GM19452 (cell line): ENCODE measurements around the gene ZNF511.

Experiments used
- ATAC-seq: cut with Tn5 transposase; IDR thresholded peaks from one replicate; pipeline ENCODE4 v1.9.1; 2021; ENCODE audit not compliant: unreplicated experiment

ZNF511 gene

DNA sequence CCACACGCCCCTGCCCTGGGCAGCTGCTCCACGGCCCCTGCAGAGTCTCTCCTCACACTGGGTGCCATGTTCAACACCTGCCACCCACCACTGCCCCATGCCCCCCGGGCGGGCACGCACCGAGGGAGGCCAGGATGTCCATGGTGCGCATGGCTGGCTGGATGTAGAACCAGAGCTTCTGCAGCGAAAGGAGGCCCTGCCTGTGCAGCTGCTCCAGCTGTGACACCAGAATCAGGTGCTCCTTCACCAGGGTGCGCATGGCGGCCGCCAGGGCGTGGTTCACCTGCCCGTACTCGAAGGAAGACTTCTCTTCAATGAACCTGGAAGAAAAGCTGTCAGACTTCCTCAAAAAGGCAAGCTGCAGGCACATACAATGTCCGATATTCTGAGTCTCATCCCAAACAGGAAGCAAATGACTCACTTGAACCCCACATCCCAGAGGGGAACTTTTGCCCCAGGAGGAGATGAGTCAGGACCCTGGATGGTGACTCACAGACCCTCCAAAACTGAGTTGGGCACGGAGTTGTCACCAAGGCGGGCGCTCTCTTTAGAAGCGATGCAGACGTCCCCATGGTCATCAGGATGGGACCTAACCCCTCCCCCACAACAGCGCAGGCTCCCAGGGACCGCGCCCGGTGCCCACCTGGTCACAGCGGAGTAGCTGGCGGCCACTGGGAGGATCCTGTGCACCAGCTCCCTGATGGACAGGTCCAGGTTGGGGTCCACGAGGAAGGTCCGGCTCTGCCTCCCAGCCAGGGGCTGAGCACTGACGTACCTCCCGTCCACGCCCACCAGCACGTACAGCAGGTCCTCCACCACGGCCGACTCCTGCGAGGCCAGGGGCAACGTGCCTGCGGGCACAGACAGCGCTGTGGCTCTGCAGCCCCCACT lies 15.6 kb upstream of the ZNF511 start:
- no peak for ATAC-seq

- no peak for ATAC-seq
Measured at GRCh38 chr10:133293810-133294119, 14.9 kb upstream of the ZNF511 start.

DNA sequence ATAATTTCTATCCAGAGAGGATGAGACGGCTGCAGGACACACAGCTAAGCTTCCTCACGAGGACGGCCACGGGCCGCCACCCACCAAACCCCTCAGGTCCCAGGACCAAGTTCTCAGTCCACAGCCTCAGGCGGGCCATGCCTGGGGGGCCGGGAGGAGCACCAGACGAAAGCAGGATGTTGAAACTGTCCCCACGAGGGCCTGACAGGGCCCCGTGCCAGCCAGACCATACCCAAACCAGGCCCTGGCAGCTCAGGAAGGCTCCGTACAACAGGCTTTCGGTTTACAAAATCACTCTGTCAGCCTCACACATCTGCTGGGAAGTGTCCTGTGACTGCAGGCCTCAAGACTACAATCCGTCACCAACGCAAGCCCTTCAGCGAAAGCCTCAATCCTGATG lies 14.5 kb upstream of the ZNF511 start:
- ATAC-seq = no peak

- no peak for ATAC-seq
Measured at GRCh38 chr10:133295426-133296320, 13.0 kb upstream of the ZNF511 start.

GRCh38 chr10:133297504-133297903 lies 11.2 kb upstream of the ZNF511 start:
- ATAC-seq = no peak

DNA sequence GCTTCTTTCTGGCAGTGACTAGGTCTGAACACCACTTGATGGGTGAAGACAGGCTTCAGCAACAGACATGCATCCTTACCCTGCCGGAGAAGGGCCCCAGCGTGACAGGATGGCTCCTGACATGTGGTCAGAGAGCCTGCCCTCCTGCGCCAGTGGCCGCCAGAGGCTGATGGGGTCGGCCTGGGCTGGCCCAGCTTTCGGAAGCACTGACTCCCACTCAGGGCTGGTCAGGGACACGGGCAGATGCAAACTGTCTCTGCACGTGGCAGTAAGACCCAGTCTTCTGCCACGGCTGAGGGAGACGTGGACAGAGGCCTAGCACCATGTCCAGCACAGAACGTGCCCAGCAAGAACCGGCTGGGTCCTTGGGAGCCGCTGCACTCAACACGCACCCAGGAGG lies 10.2 kb upstream of the ZNF511 start:
- no peak for ATAC-seq

- ATAC-seq = no peak
Measured at GRCh38 chr10:133299224-133299623, 9.5 kb upstream of the ZNF511 start.

DNA sequence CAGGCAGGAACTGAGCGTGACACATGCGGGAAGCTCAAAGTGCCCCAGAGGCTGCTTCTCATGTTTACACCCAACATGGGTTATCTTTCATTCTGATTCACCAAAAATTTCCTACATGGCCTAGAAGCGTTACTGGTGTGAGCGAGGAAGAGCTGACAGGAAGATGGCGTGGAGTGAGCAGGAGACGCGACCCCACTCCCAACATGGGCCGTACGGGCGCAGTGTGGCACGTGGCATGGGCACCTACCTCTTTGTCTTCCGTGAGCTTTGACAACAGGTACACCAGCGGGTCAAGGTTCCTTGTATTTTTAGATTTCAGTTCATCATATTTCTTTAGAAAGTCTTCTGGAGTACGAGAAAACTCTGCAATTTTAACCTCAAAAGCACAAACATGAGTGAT lies 9.0 kb upstream of the ZNF511 start:
- no peak for ATAC-seq

GRCh38 chr10:133302230-133302629 lies 6.5 kb upstream of the ZNF511 start:
- no peak for ATAC-seq

GRCh38 chr10:133303206-133303605 lies 5.5 kb upstream of the ZNF511 start:
- no peak for ATAC-seq

DNA sequence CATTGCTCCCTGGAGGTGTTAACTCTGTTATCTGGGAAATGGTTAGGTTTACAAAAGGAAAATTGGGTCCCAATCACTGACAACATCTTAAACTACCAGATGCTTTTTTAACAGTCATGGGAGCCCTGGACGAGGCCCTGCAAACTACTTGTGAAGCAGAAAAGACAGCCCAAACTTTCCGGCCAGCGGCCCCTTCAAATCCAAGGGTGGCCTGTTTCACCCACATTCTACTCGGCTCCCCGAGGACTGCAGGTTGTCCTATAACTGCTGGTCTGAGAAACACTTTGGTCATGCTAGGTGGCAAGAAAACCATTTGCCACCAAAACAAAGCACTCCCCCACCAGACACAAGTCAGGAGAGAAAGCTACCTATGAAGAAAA lies 2.6 kb upstream of the ZNF511 start:
- ATAC-seq = no peak

DNA sequence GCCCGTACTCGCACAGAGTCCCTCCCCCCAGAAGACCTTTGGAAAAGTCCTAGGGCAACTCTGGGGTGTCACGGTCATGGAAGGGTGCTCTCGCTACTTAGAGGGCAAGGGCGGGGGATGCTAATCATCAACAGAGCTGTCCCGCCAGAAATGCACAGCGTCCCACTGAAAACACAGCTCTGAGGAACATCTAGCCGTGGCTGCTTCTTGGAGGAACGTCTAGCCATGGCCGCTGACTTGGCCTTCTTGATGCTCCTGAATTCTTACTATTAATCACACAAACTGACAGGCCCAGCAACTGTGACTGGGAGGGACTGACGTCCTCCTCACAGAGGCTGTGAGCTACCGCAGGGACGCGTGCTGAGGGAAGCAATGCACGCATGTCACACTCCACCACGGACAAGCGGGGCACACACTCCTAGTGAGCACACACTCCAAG lies 1.8 kb upstream of the ZNF511 start:
- ATAC-seq = no peak

GRCh38 chr10:133307776-133308420 lies 816 bp upstream of the ZNF511 start:
- no peak for ATAC-seq

DNA sequence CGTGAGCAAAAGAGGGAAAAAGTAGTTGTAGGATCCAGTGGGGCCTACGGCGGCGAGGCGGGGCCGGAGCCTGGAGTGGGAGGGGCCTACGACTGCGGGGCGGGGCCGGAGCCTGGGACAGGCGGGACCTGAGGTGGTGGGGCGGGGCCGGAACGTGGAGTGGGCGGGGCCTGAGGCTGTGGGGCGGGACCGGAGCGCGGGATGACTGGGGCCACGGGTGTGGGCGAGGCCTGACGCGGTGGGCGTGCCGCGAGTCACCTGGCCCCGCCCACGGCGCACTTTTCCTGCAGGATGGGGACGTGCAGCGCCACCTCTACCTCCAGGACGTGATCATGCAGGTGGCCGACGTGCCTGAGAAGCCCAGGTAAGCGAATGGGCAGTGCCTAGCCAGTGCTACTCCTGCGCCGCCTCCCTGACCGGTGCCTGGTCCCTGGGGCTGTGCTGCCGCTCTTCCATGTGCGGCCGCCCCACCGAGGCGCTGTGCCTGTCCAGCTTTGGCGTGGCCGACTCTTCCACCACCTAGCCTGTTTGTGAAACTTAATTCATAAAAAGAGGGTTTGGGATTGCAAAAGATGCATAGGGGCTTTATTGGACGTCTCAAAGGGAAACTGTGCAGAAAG lies 496 bp downstream of the ZNF511 start:
- peak; percentile 79 for ATAC-seq

DNA sequence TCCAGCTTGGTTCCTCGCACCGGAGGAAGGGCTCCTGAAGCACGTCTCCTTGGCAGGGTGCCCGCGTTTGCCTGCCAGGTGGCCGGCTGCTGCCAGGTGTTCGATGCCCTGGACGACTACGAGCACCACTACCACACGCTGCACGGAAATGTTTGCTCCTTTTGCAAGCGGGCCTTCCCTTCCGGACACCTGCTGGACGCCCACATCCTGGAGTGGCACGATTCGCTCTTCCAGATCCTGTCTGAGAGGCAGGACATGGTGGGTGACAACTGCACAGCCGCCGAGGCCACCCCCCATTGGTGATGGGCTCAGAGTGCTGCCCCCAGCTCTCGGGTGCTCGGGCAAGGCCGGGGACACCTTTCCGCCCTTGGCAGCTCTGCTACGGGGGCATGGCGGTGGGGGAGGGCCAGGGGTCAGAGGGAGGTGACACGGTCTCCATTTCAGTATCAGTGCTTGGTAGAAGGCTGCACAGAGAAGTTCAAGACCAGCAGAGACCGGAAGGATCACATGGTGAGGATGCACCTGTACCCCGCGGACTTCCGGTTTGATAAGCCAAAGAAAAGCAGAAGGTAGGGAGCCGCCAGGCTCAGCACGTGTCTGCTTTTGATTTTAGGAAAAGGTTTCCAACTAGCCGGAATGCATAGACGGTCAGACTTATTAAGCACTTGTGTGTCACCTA lies 1.1 kb downstream of the ZNF511 start:
- ATAC-seq = no peak

DNA sequence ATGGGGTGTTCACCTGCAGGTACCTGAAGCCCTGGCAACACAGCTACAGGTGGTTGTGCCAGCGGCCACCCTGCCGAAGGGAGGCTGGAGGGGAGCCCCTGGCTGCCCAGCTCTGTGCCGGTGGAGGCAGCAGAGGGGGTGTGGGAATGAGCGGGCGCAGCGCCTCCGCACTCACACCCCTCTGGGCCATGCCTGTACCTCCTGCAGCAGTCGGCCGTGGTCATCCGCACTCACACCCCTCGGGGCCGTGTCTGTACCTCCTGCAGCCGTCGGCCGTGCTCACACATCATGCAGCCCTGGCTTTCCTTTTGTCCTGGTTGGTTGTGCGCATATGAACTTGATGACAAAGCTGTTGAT lies 1.7 kb downstream of the ZNF511 start:
- ATAC-seq = no peak

- ATAC-seq = no peak
Measured at GRCh38 chr10:133310789-133311188, 2.1 kb downstream of the ZNF511 start.

DNA sequence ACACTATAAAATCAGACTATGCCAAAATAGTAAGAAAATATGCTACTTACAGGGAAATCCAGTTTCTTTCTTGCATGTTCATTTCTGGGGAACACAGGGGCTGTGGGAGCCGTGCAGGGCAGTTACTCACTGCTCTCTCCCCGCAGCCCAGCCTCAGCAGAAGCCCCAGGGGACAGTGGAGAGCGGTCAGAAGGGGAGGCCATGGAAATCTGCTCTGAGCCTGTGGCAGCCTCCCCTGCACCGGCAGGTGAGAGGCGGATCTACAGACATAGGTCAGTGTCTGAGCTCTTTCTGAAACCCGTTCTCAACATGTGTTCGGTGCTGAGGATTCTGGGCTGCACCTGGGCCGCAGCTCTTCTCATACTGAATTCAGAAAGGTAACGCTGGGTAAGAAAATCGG lies 2.9 kb downstream of the ZNF511 start:
- no peak for ATAC-seq

DNA sequence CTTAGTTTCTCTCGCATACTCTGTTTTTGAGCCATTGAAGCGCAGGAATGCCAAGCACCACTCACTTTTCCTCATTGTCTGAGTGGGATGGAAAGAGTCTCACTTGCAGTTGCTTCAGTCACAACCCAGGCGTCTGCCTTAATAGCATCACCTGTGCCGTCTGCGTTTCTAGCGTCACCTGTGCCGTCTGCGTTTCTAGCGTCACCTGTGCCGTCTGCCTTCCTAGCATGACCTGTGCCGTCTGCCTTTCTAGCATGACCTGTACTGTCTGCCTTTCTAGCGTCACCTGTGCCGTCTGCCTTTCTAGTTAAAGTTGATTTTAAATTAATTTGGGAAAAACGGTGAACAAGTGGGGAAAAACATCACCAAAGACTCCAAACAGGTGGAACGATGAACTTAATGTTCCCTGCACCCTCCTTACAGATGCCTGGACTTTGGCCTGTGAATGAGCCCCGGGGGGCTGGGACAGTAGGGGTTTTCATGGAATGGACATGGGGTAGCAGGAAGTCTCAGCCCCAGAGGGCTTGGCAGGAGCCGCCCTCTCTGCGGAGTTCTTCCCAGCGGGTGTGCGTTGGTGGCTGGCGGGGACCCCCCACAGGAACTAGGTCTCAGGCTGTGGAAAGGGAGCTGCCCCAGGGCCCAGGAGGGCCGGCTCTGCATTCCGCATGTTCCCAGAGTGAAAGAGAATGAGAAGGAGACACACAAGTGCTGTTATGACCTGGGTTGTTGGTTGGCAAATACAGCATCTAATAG lies 3.5 kb downstream of the ZNF511 start:
- no peak for ATAC-seq

DNA sequence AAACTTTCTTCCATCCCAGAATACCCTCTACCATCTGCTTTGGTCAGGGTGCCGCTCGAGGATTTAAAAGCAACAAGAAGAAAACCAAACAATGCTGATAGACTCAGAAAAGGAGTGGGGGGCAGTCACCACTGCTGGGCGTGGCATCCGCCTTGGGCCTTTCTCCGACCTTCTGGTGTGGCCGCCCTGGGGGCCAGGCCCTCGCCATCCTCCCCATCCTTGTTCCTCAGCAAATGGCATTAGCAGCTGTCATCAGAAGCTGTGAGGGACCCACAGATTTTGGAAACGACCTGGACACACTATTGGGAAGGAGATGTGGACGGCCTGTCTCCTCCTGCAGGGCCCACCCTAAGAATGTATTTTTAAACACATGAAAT lies 4.0 kb downstream of the ZNF511 start:
- ATAC-seq = no peak
